ENCODE measurements around the gene TMEM272.

DNA sequence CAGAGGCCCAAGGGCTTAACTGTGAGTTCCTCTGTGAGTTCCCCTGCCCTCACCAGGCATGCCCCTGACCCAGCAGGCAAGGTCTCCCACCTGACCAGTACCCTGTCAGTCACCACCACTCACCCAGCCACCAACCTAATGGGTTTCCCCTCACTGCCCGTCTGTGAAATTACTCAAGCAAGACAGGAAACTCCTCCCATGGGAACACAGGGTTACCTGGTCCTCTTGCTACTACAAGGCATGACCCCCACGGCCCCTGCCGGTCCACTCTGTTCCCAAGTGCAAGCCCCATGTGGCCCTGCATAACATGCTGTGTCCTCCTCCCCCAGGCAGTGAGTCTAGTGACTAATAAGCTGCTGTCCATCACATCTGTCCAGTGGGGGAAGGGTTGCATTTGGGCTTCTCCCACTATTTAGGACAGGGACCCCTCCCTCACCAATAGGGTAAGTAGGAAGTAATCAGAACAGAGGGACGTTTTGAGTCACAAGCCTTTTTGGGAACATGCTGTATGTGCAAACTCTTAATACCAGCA, 33.0 kb downstream of the TMEM272 start:
- TF ChIP-seq CTCF (IDR thresholded peaks at IDR 0.05) (no peak), POLR2AphosphoS5 (IDR thresholded peaks at IDR 0.05) (no peak), EP300 (IDR thresholded peaks at IDR 0.05; ENCODE audit: low read depth) (no peak)

Data from transverse colon (tissue), 4 donors.